Vagina (tissue), 2 donors: ENCODE results near the gene LRSAM1.

Experiments
- CTCF ChIP-seq, 3 experiments: fragments of 450-650 bp in 2 of 3; fragments of 200-600 bp in 1 of 3; sonication (generic) in 1 of 3; IDR thresholded peaks; one replicate each; pipeline ENCODE4 v1.5.1; 2017 to 2019; ENCODE audit warnings: antibody characterized with exemption in 3 of 3, mild to moderate bottlenecking in 2 of 3, moderate library complexity in 2 of 3
- POLR2A ChIP-seq, 2 donors: fragments of 450-650 bp; IDR thresholded peaks; one replicate each; pipeline ENCODE4 v1.6.1; 2017; ENCODE audit warnings: antibody characterized with exemption in 2 of 2, mild to moderate bottlenecking in 2 of 2, moderate library complexity in 2 of 2

GRCh38 chr9:127528422-127529251 is 77.3 kb downstream of the LRSAM1 start:
- no peak for TF ChIP-seq POLR2A (IDR thresholded peaks at IDR 0.05)
- TF ChIP-seq CTCF (IDR thresholded peaks at IDR 0.05), result no peak
